DND-41 (cell line): ENCODE data around the gene IGLL1.

Experiments used
- ATAC-seq: fragments of 200-7000 bp; cut with Tn5 transposase; 3 replicates; pipeline ENCODE4 v1.9.1; 2021; ENCODE audit warnings: low read depth; ENCODE audit not compliant: insufficient read depth
- DNase-seq: peaks from one replicate; pipeline ENCODE4 v3.0.0-alpha.2; 2020
- H2AFZ ChIP-seq: 2 replicates; pipeline ENCODE4 v1.6.0; 2012; ENCODE audit warnings: low read depth, low read length
- H3K27ac ChIP-seq: 2 replicates; pipeline ENCODE4 v1.5.1; 2012; ENCODE audit warnings: low read length, inconsistent platforms
- H3K27me3 ChIP-seq: fragments of 200-600 bp; sonication (generic); 2 replicates; pipeline ENCODE4 v1.6.0; 2012; ENCODE audit warnings: low read length, mild to moderate bottlenecking, inconsistent platforms; ENCODE audit not compliant: insufficient read depth, poor library complexity
- H3K36me3 ChIP-seq: 2 replicates; pipeline ENCODE4 v1.5.1; 2012; ENCODE audit warnings: low read length, inconsistent platforms; ENCODE audit not compliant: insufficient read depth
- H3K4me1 ChIP-seq: 2 replicates; pipeline ENCODE4 v1.5.1; 2012; ENCODE audit warnings: mild to moderate bottlenecking, low read length; ENCODE audit not compliant: insufficient read depth
- H3K4me2 ChIP-seq: 2 replicates; pipeline ENCODE4 v1.6.0; 2012; ENCODE audit warnings: mild to moderate bottlenecking, moderate library complexity, low read length, inconsistent platforms; ENCODE audit not compliant: insufficient read depth
- H3K4me3 ChIP-seq, 2 experiments: fragments of 200-600 bp in 1 of 2; shearing (Covaris generic) in 1 of 2; 2 replicates each; pipeline ENCODE4 v1.5.1; 2012 to 2016; ENCODE audit warnings: inconsistent platforms in 2 of 2, low read length in 2 of 2, mild to moderate bottlenecking in 2 of 2, low read depth in 1 of 2, moderate library complexity in 1 of 2
- H3K79me2 ChIP-seq: 2 replicates; pipeline ENCODE4 v1.6.0; 2012; ENCODE audit warnings: low read length, inconsistent platforms; ENCODE audit not compliant: insufficient read depth
- H3K9ac ChIP-seq: 2 replicates; pipeline ENCODE4 v1.6.0; 2012; ENCODE audit warnings: low read depth, mild to moderate bottlenecking, inconsistent platforms, low read length, moderate library complexity
- H3K9me3 ChIP-seq: 2 replicates; pipeline ENCODE4 v1.5.1; 2012; ENCODE audit warnings: low read length, moderate library complexity, mild to moderate bottlenecking, inconsistent platforms; ENCODE audit not compliant: insufficient read depth, severe bottlenecking
- H4K20me1 ChIP-seq: 2 replicates; pipeline ENCODE4 v1.6.0; 2012; ENCODE audit warnings: low read length; ENCODE audit not compliant: insufficient read depth
- EZH2 ChIP-seq: IDR thresholded peaks from 3 replicates; pipeline ENCODE4 v1.6.1; 2012; ENCODE audit warnings: borderline replicate concordance, low read depth, mild to moderate bottlenecking, moderate library complexity, low read length, inconsistent platforms; ENCODE audit not compliant: severe bottlenecking
- TF ChIP-seq, protein P1 (sequence below): IDR thresholded peaks from 2 replicates; pipeline ENCODE4 v1.5.1; 2012; ENCODE audit warnings: borderline replicate concordance, low read length, moderate library complexity, mild to moderate bottlenecking; ENCODE audit not compliant: poor library complexity, severe bottlenecking; ENCODE audit errors: extremely low read depth

IGLL1 gene

DNA sequence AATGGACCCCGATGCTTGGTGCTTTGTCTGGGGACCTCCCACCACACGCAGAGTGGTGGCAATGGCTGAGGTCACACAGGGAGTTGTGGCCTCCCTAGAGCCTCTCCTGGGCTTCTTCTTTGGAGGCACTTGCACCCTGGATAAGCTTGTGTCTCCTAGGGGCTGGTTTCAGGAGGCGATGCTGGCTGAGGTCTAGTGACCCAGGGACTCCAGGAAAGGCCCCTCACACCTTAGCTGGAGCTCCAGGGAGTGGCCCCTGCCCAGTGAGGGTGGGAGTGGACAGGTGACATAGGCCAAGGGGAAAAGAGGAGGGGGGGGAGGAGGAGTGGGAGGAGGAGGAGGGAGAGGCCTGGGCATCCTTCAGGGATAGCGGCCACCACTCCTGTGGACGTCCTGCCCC is 810 bp downstream of the IGLL1 start:
- peak overlapping the region; percentile 71 for H3K27ac ChIP-seq

DNA sequence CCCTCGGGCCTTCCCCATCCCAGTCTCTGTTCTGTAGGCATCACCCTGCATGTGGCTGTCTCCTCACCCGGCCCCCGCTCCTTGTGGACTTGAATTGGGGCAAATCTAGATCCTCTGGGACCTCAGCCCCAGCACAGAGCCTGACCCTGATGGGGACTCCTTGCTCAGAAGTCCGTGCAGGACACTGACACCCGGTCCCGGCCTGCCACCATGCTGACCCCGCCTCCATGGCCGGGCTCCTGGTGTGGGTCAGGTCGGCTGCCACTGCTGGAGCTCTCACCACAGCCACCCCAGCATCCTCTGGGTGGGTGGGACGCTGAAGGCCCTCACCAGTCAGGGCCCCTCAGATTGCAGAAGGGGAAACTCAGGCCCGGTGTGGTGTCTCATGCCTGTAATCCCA is 1.8 kb downstream of the IGLL1 start:
- H3K4me3 ChIP-seq: peak overlapping the region in 1 of 2 experiments; percentile 28; a peak in 2 of 4 replicates
- H2AFZ ChIP-seq: no peak overlapping the region
- H3K9me3 ChIP-seq: no peaks in the 10 kb centered on the region
- no peaks in the 10 kb centered on the region; the same call in 1 of the 2 replicates for H3K36me3 ChIP-seq
- peak; percentile 55 for DNase-seq
- no peaks in the 10 kb centered on the region for H3K27me3 ChIP-seq
- peaks cover 12% of the 10 kb centered on the region for H3K79me2 ChIP-seq
- peak overlapping the region; percentile 54 for H3K9ac ChIP-seq
- TF ChIP-seq, protein P1, sequence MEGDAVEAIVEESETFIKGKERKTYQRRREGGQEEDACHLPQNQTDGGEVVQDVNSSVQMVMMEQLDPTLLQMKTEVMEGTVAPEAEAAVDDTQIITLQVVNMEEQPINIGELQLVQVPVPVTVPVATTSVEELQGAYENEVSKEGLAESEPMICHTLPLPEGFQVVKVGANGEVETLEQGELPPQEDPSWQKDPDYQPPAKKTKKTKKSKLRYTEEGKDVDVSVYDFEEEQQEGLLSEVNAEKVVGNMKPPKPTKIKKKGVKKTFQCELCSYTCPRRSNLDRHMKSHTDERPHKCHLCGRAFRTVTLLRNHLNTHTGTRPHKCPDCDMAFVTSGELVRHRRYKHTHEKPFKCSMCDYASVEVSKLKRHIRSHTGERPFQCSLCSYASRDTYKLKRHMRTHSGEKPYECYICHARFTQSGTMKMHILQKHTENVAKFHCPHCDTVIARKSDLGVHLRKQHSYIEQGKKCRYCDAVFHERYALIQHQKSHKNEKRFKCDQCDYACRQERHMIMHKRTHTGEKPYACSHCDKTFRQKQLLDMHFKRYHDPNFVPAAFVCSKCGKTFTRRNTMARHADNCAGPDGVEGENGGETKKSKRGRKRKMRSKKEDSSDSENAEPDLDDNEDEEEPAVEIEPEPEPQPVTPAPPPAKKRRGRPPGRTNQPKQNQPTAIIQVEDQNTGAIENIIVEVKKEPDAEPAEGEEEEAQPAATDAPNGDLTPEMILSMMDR: no peak
- no peak for TF ChIP-seq EZH2
- H3K4me2 ChIP-seq: no peak overlapping the region
- no peak for ATAC-seq
- H4K20me1 ChIP-seq: no peaks in the 10 kb centered on the region
- H3K27ac ChIP-seq: peak overlapping the region; percentile 71
- H3K4me1 ChIP-seq: peaks cover 68% of the 10 kb centered on the region

More for the DNA sequence above, 810 bp downstream of the IGLL1 start:
- Histone ChIP-seq H3K4me2 (0 out of 2 replicates have a peak overlapping the region, but pooled peaks have one; percentile 30), H3K79me2 (peaks cover 12% of the 10 kb centered on the region), H3K27me3 (no peaks in the 10 kb centered on the region), H3K4me1 (peaks cover 77% of the 10 kb centered on the region), H3K9ac (peak overlapping the region; percentile 54), H3K9me3 (no peaks in the 10 kb centered on the region), H3K4me3 (peak overlapping the region in 1 of 2 experiments; percentile 8; a peak in 1 of 4 replicates), H4K20me1 (no peaks in the 10 kb centered on the region), H3K36me3 (no peaks in the 10 kb centered on the region; the same call in 1 of the 2 replicates), H2AFZ (no peak overlapping the region)
- ATAC-seq (no peak), DNase-seq (peak; percentile 59)
- TF ChIP-seq, protein P1: no peak
- TF ChIP-seq EZH2: no peak

DNA sequence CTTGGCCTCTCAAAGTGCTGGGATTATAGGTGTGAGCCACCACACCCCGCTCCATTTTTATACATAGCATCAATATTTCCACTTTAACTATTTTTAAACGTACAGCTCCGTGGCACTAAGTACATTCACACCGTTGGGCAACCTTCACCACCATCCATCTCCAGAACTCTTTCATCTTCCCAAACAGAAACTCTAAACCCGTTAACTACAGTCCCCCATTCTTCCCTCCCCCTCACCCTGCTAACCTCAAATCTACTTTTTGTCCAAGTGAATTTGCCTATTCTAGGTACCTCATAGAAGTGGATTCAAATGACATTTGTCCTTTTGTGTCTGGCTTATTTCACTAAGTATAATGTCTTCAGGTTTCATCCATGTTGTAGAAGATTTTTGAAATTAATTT is 3.4 kb downstream of the IGLL1 start:
- ATAC-seq: peak; percentile 17; the same call in 2 of the 3 replicates

More for the DNA sequence above, 3.4 kb downstream of the IGLL1 start:
- H3K4me2 ChIP-seq: no peak overlapping the region
- H3K4me3 ChIP-seq: no peak overlapping the region
- H3K9me3 ChIP-seq: no peaks in the 10 kb centered on the region
- TF ChIP-seq, protein P1: no peak
- no peak for TF ChIP-seq EZH2
- no peaks in the 10 kb centered on the region for H4K20me1 ChIP-seq
- no peak overlapping the region for H2AFZ ChIP-seq
- peak overlapping the region; percentile 63; the same call in 1 of the 2 replicates for H3K27ac ChIP-seq
- peaks cover 51% of the 10 kb centered on the region for H3K4me1 ChIP-seq
- H3K27me3 ChIP-seq: no peaks in the 10 kb centered on the region
- no peaks in the 10 kb centered on the region; the same call in 1 of the 2 replicates for H3K36me3 ChIP-seq
- peaks cover 12% of the 10 kb centered on the region for H3K79me2 ChIP-seq
- peak overlapping the region; percentile 30; the same call in 1 of the 2 replicates for H3K9ac ChIP-seq
- DNase-seq: peak; percentile 58
